NT2/D1 (cell line): ENCODE measurements around the gene GPALPP1.

Source experiments
- SUZ12 ChIP-seq: IDR thresholded peaks from 2 replicates; pipeline ENCODE4 v1.6.1; 2011; ENCODE audit not compliant: insufficient read length, insufficient read depth; ENCODE audit errors: extremely low read depth
- YY1 ChIP-seq: IDR thresholded peaks from 2 replicates; pipeline ENCODE4 v1.6.1; 2011; ENCODE audit not compliant: insufficient read length, insufficient read depth
- ZNF274 ChIP-seq: IDR thresholded peaks from 2 replicates; pipeline ENCODE4 v1.6.1; 2011; ENCODE audit warnings: mild to moderate bottlenecking, low read depth, low read length

DNA sequence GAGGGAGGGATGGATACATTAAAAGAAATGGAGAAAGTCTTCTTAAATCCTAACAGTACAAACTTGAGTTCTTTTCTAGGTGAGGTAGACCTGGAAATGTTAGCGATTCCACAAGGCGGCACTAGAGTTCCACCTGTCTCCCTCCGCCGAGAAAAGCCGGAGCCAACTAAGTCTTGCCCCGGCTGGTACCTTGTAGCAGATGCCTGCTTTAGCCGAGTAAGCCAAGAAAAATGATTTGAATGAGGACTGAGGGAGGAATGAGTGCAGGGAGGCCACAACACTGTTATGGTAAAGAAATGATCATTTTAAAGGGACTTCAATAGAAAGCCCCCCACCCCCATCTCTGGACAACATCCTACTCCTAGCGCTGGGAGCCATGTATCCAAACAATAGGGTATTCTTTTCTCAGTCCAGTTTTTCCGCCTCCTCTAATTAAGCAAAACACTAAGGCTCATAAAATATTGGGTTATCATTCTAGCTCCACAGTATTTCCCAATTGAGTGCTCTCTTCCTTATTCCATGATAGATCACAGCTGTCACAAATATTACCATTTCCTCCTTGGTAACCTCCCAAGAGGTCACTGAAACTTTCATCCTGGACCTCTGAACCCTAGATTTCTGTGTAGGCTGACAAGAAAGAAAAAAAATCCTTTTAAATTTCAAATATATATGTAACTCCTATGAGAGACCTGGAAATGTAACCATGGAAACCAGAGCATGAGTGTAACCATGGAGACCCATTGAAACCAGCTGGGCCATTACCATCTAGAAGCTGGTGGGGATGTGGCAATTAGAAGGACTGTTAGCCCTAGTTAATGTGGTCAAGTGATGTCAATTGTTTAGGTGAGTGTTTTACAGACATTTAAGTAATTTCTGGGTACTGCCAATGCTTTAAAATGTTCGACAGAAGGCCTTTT, 58.3 kb downstream of the GPALPP1 start:
- no peak for TF ChIP-seq ZNF274
- TF ChIP-seq YY1 = no peak
- no peak for TF ChIP-seq SUZ12
